ENCODE measurements around the gene CCDC178.

- TF ChIP-seq POLR2A (IDR thresholded peaks at IDR 0.05; ENCODE audit: low read depth, low read length) (no peak), CTCF (IDR thresholded peaks at IDR 0.05; ENCODE audit: extremely low read depth in 1 of 2, insufficient read depth in 1 of 2, low read depth in 1 of 2, low read length in 2 of 2) (no peak), POLR2AphosphoS5 (IDR thresholded peaks at IDR 0.05; ENCODE audit: insufficient read depth, low read depth, low read length) (no peak), EZH2 (IDR thresholded peaks at IDR 0.05; ENCODE audit: borderline replicate concordance, low read depth, low read length, severe bottlenecking) (no peak), JUN (IDR thresholded peaks at IDR 0.05; ENCODE audit: borderline replicate concordance, insufficient read depth, insufficient read length, low read depth) (no peak), GATA2 (IDR thresholded peaks at IDR 0.05; ENCODE audit: insufficient read depth, insufficient read length, low read depth, low read length) (no peak), FOS (IDR thresholded peaks at IDR 0.05; ENCODE audit: borderline replicate concordance, insufficient read depth, low read length) (no peak)
These were observed 363.9 kb downstream of the CCDC178 start for GRCh38 chr18:33076601-33077000.
